GM11168 (cell line): ENCODE measurements around the gene TMEM158.

Experiments
- in situ Hi-C: fragments of 300-500 bp; cut with MboI; formaldehyde crosslinking; loops from one replicate; pipeline ENCODE4 v1.12.0; 2022; ENCODE audit warnings: low sequenced_read_pairs; ENCODE audit not compliant: unreplicated experiment

TMEM158 gene

GRCh38 chr3:45207446-45207845 lies 18.6 kb downstream of the TMEM158 start:
- in situ Hi-C loops, result loop anchor here (5.0 kb wide), 1 partner anchor 165 kb away; no protein-coding TSS in a partner anchor

GRCh38 chr3:45205126-45205525 lies 21.0 kb downstream of the TMEM158 start:
- in situ Hi-C loops, result loop anchor here (5.0 kb wide), 1 partner anchor 163 kb away; no protein-coding TSS in a partner anchor

GRCh38 chr3:45204136-45204535 lies 22.0 kb downstream of the TMEM158 start:
- in situ Hi-C loops, result no loop called here

GRCh38 chr3:45199837-45200648 lies 26.0 kb downstream of the TMEM158 start:
- in situ Hi-C loops, result no loop called here

GRCh38 chr3:45198264-45199260 lies 27.5 kb downstream of the TMEM158 start:
- in situ Hi-C loops, result no loop called here

- in situ Hi-C loops, result no loop called here
These were observed 31.3 kb downstream of the TMEM158 start for GRCh38 chr3:45194791-45195190.

- in situ Hi-C loops, result no loop called here
These were observed 34.1 kb downstream of the TMEM158 start for GRCh38 chr3:45191924-45192417.

GRCh38 chr3:45191424-45191823 lies 34.7 kb downstream of the TMEM158 start:
- in situ Hi-C loops, result no loop called here

- in situ Hi-C loops, result no loop called here
These were observed 37.1 kb downstream of the TMEM158 start for GRCh38 chr3:45188719-45189659.

GRCh38 chr3:45187694-45188141 lies 38.4 kb downstream of the TMEM158 start:
- in situ Hi-C loops, result no loop called here

GRCh38 chr3:45186871-45187270 lies 39.2 kb downstream of the TMEM158 start:
- in situ Hi-C loops, result no loop called here

GRCh38 chr3:45185461-45185860 lies 40.6 kb downstream of the TMEM158 start:
- in situ Hi-C loops, result no loop called here

- in situ Hi-C loops, result no loop called here
These were observed 41.0 kb downstream of the TMEM158 start for GRCh38 chr3:45185052-45185451.

- in situ Hi-C loops, result no loop called here
These were observed 42.2 kb downstream of the TMEM158 start for GRCh38 chr3:45183872-45184262.

GRCh38 chr3:45182915-45183871 lies 42.9 kb downstream of the TMEM158 start:
- in situ Hi-C loops, result no loop called here

GRCh38 chr3:45181496-45181895 lies 44.6 kb downstream of the TMEM158 start:
- in situ Hi-C loops, result no loop called here

GRCh38 chr3:45180899-45181298 lies 45.2 kb downstream of the TMEM158 start:
- in situ Hi-C loops, result no loop called here

- in situ Hi-C loops, result no loop called here
These were observed 46.0 kb downstream of the TMEM158 start for GRCh38 chr3:45180051-45180450.
